Superior temporal gyrus (tissue), 1 donor: ENCODE results near the gene CLMN.
"Not testable (repeated sequence)": the region's sequence is repeated elsewhere in the genome, so short reads cannot be mapped to it uniquely, and the experiment has no call there.

Experiments used
- DNase-seq: peaks from one replicate; pipeline ENCODE4 v3.0.0-alpha.2; 2016; ENCODE audit errors: extremely low spot score

Gene CLMN

GRCh38 chr14:95288672-95289322, 30.9 kb downstream of the CLMN start:
- no peak for DNase-seq

- no peak for DNase-seq
These were observed 32.4 kb downstream of the CLMN start for GRCh38 chr14:95287176-95287754.

GRCh38 chr14:95286645-95287044, 33.1 kb downstream of the CLMN start:
- DNase-seq, result no peak

GRCh38 chr14:95285566-95285965, 34.1 kb downstream of the CLMN start:
- no peak for DNase-seq

- DNase-seq, result not testable (repeated sequence)
These were observed 35.9 kb downstream of the CLMN start for GRCh38 chr14:95283802-95284201.

- not testable (repeated sequence) for DNase-seq
These were observed 36.7 kb downstream of the CLMN start for GRCh38 chr14:95282986-95283380.

GRCh38 chr14:95282354-95282985, 37.2 kb downstream of the CLMN start:
- DNase-seq, result no peak

GRCh38 chr14:95281560-95282176, 38.0 kb downstream of the CLMN start:
- DNase-seq, result no peak

GRCh38 chr14:95275494-95275893, 44.2 kb downstream of the CLMN start:
- no peak for DNase-seq

GRCh38 chr14:95274874-95275273, 44.8 kb downstream of the CLMN start:
- DNase-seq, result no peak

GRCh38 chr14:95274279-95274678, 45.4 kb downstream of the CLMN start:
- DNase-seq, result no peak

- no peak for DNase-seq
These were observed 46.4 kb downstream of the CLMN start for GRCh38 chr14:95273001-95273978.

GRCh38 chr14:95272057-95272456, 47.7 kb downstream of the CLMN start:
- no peak for DNase-seq

- DNase-seq, result no peak
These were observed 49.5 kb downstream of the CLMN start for GRCh38 chr14:95270203-95270602.

GRCh38 chr14:95269493-95269892, 50.2 kb downstream of the CLMN start:
- no peak for DNase-seq

- no peak for DNase-seq
These were observed 51.4 kb downstream of the CLMN start for GRCh38 chr14:95268350-95268749.

- DNase-seq, result no peak
These were observed 52.4 kb downstream of the CLMN start for GRCh38 chr14:95267306-95267705.

- no peak for DNase-seq
These were observed 54.3 kb downstream of the CLMN start for GRCh38 chr14:95265106-95266094.

GRCh38 chr14:95264271-95264973, 55.3 kb downstream of the CLMN start:
- no peak for DNase-seq
